SK-N-MC (cell line): Measurements from ENCODE around the gene DGKZ.

Experiments used
- EZH2 ChIP-seq: fragments of 200-600 bp; sonication (generic); IDR thresholded peaks from one replicate; pipeline ENCODE4 v1.6.1; 2017; ENCODE audit warnings: antibody characterized with exemption
- FOXP2 ChIP-seq: optimal IDR thresholded peaks from 2 replicates; pipeline ENCODE3; 2011; ENCODE audit warnings: mild to moderate bottlenecking, moderate library complexity; ENCODE audit not compliant: insufficient read depth; ENCODE audit errors: extremely low read length, control extremely low read depth
- POLR2AphosphoS5 ChIP-seq: IDR thresholded peaks from 2 replicates; pipeline ENCODE4 v1.6.1; 2012; ENCODE audit warnings: mild to moderate bottlenecking, low read depth, low read length, borderline replicate concordance

GRCh38 chr11:46421257-46421880, 74.1 kb downstream of the DGKZ start:
- TF ChIP-seq POLR2AphosphoS5 (no peak), EZH2 (no peak), FOXP2 (no peak)
